ENCODE measurements around the gene DCUN1D5. TPM values are rescaled to one million over a fixed set of nuclear protein-coding genes. Genes with fewer than 3 reads are reported as not detected.

Gene DCUN1D5
- total RNA-seq, 4 donors from 2014 or later, result 37.0 to 48.9 (median 42.6) TPM

DNA sequence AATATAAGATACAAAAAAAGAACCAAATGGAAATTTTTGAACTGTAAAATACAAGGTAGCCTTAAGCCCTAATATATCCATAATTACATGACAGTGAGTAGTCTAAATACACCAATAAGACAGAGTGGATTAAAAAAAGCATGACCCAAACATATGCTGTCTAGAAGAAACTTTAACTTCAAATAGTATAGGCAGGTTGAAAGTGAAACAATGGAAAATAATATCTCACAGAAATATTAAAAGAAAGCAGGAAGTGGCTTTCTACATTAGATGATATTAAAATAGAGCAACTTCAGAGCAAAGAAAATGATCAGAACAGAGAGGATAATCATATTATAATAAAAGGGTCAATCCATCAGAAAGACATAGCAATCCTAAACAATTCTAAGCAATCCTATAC, 21.8 kb downstream of the DCUN1D5 start:
- H3K4me3 ChIP-seq, result no peak overlapping the region
- intact Hi-C loops (cut with DNase I), result no loop called here
- no peak overlapping the region for H3K27ac ChIP-seq (replicated peaks in 1 of 4)
- H3K36me3 ChIP-seq, result peaks cover 0 to 21% (median 7%) of the 10 kb centered on the region in 4 donors
- H3K9me3 ChIP-seq, result no peaks in the 10 kb centered on the region
- no peak for DNase-seq (ENCODE audit: extremely low spot score)
- no peaks in the 10 kb centered on the region for H3K27me3 ChIP-seq
- H3K4me1 ChIP-seq, result no peaks in the 10 kb centered on the region
- no peak for TF ChIP-seq POLR2A (IDR thresholded peaks at IDR 0.05; ENCODE audit: low read depth)
- no peak for TF ChIP-seq POLR2AphosphoS5 (IDR thresholded peaks at IDR 0.05)
- no peak for TF ChIP-seq EP300 (IDR thresholded peaks at IDR 0.05)
- TF ChIP-seq, protein P1, sequence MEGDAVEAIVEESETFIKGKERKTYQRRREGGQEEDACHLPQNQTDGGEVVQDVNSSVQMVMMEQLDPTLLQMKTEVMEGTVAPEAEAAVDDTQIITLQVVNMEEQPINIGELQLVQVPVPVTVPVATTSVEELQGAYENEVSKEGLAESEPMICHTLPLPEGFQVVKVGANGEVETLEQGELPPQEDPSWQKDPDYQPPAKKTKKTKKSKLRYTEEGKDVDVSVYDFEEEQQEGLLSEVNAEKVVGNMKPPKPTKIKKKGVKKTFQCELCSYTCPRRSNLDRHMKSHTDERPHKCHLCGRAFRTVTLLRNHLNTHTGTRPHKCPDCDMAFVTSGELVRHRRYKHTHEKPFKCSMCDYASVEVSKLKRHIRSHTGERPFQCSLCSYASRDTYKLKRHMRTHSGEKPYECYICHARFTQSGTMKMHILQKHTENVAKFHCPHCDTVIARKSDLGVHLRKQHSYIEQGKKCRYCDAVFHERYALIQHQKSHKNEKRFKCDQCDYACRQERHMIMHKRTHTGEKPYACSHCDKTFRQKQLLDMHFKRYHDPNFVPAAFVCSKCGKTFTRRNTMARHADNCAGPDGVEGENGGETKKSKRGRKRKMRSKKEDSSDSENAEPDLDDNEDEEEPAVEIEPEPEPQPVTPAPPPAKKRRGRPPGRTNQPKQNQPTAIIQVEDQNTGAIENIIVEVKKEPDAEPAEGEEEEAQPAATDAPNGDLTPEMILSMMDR (IDR thresholded peaks at IDR 0.05), result no peak

GRCh38 chr11:103069367-103069766, 22.6 kb downstream of the DCUN1D5 start:
- WGBS, result 100% methylated on average over 2 of the region's 2 CpGs
- intact Hi-C loops (cut with DNase I), result no loop called here

GRCh38 chr11:103067118-103067517, 24.8 kb downstream of the DCUN1D5 start:
- Histone ChIP-seq H3K27me3 (no peaks in the 10 kb centered on the region), H3K27ac (replicated peaks in 1 of 4) (no peak overlapping the region), H3K9me3 (no peaks in the 10 kb centered on the region), H3K4me1 (no peaks in the 10 kb centered on the region), H3K36me3 (peaks cover 6 to 41% (median 24%) of the 10 kb centered on the region in 4 donors), H3K4me3 (no peak overlapping the region)
- DNase-seq (ENCODE audit: extremely low spot score), result no peak
- 86% methylated on average over 1 of the region's 1 CpG for WGBS
- intact Hi-C loops (cut with DNase I), result no loop called here
- no peak for TF ChIP-seq EP300 (IDR thresholded peaks at IDR 0.05)
- no peak for TF ChIP-seq POLR2A (IDR thresholded peaks at IDR 0.05; ENCODE audit: low read depth)

More at GRCh38 chr11:103069367-103069766, 22.6 kb downstream of the DCUN1D5 start:
- no peak for DNase-seq (ENCODE audit: extremely low spot score)
- Histone ChIP-seq H3K9me3 (no peaks in the 10 kb centered on the region), H3K27ac (replicated peaks in 1 of 4) (no peak overlapping the region), H3K4me3 (no peak overlapping the region), H3K4me1 (no peaks in the 10 kb centered on the region), H3K36me3 (peaks cover 0 to 24% (median 11%) of the 10 kb centered on the region in 4 donors), H3K27me3 (no peaks in the 10 kb centered on the region)
- TF ChIP-seq EP300 (IDR thresholded peaks at IDR 0.05), result no peak
- no peak for TF ChIP-seq POLR2AphosphoS5 (IDR thresholded peaks at IDR 0.05)
- TF ChIP-seq POLR2A (IDR thresholded peaks at IDR 0.05; ENCODE audit: low read depth), result no peak
- TF ChIP-seq, protein P1 (IDR thresholded peaks at IDR 0.05), result no peak

DNA sequence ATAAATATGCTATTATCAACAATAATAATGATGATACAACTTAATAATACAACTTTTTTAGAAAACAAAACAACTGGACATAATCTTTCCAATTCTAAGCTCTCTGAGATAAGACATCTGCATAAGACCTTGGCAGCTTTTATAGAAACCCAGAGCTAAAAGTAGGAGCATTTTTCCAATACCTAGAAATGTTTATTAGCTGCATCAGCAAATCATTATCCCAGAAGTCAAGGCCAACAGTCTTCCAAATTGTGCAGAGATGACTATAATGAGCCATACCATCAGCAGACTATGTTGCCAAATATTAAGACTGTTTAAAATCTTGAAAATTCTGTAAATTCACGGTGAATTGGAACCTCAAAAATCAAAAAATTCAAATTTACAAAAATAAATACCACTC, 30.3 kb downstream of the DCUN1D5 start:
- TF ChIP-seq POLR2AphosphoS5 (IDR thresholded peaks at IDR 0.05), result no peak
- no peak for TF ChIP-seq POLR2A (IDR thresholded peaks at IDR 0.05; ENCODE audit: low read depth)
- TF ChIP-seq, protein P1 (IDR thresholded peaks at IDR 0.05), result no peak
- TF ChIP-seq EP300 (IDR thresholded peaks at IDR 0.05), result no peak
- Histone ChIP-seq H3K36me3 (peaks cover 18 to 68% (median 39%) of the 10 kb centered on the region in 4 donors), H3K27me3 (no peaks in the 10 kb centered on the region), H3K4me3 (no peak overlapping the region), H3K9me3 (no peaks in the 10 kb centered on the region), H3K27ac (replicated peaks in 1 of 4) (no peak overlapping the region), H3K4me1 (no peaks in the 10 kb centered on the region)
- no peak for DNase-seq (ENCODE audit: extremely low spot score)
- WGBS, result 100% methylated on average over 1 of the region's 1 CpG
- intact Hi-C loops (cut with DNase I), result no loop called here

DNA sequence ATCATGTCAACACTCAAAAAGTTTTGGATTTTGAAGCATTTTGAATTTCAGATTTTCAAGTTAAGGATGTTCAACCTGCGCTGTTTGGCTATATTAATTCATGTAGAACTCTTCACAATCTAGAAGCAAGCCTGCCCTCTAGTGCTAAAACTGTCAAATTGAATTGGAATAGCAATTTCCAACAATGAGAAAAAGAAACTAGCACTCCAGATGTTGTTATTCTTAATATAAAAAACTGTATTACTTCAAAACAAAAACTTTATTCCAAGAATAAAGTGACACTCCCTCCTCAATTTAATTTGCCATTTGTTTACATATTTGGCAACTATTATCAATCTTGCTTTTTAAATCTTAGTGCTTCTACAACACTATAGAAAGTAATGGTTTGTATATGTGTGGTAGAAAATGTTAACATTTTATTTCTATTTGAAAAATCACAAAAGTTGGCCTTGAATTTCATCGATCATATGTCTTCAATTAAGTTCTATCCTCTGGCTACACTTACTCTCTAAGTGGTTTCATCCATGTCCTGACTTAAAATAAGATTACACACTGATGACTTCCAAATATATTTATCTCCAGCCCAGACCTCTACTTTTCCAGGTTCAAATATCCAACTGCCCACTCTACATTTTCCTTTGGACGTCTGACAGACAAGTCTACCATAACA, 36.6 kb downstream of the DCUN1D5 start:
- WGBS, result 45% methylated on average over 3 of the region's 3 CpGs
- DNase-seq (ENCODE audit: extremely low spot score), result no peak
- peaks cover 4 to 16% (median 6%) of the 10 kb centered on the region in 4 donors for H3K36me3 ChIP-seq

More for the DNA sequence above, 36.6 kb downstream of the DCUN1D5 start:
- TF ChIP-seq POLR2AphosphoS5 (IDR thresholded peaks at IDR 0.05) (no peak), EP300 (IDR thresholded peaks at IDR 0.05) (no peak)
- TF ChIP-seq, protein P1 (IDR thresholded peaks at IDR 0.05), result peak; percentile 39 to 61 (median 44)
- no peaks in the 10 kb centered on the region for H3K4me1 ChIP-seq
- H3K27ac ChIP-seq (replicated peaks in 1 of 4), result no peak overlapping the region
- H3K27me3 ChIP-seq, result no peaks in the 10 kb centered on the region
- H3K4me3 ChIP-seq, result no peak overlapping the region
- no peaks in the 10 kb centered on the region for H3K9me3 ChIP-seq
- intact Hi-C loops (cut with DNase I), result no loop called here

Data from esophagus muscularis mucosa (tissue), 4 donors.